IPS-15b (cell line): Measurements from ENCODE around the gene KRT79.

Experiments used
- H3K27me3 ChIP-seq: one replicate; pipeline ENCODE4 v1.6.1; 2013; ENCODE audit warnings: low read length; ENCODE audit not compliant: control insufficient read depth, insufficient read depth
- H3K36me3 ChIP-seq: one replicate; pipeline ENCODE4 v1.6.1; 2013; ENCODE audit warnings: low read length; ENCODE audit not compliant: control insufficient read depth, insufficient read depth
- H3K4me1 ChIP-seq: one replicate; pipeline ENCODE4 v1.6.1; 2013; ENCODE audit warnings: mild to moderate bottlenecking, low read length; ENCODE audit not compliant: control insufficient read depth, insufficient read depth
- H3K4me3 ChIP-seq: one replicate; pipeline ENCODE4 v1.5.1; 2013; ENCODE audit warnings: low read depth, low read length
- H3K9ac ChIP-seq: one replicate; pipeline ENCODE4 v1.6.1; 2013; ENCODE audit warnings: low read depth, mild to moderate bottlenecking, low read length
- H3K9me3 ChIP-seq: one replicate; pipeline ENCODE4 v1.6.1; 2013; ENCODE audit warnings: mild to moderate bottlenecking, low read length; ENCODE audit not compliant: control insufficient read depth, insufficient read depth

KRT79 gene

GRCh38 chr12:52806169-52806811, 27.8 kb downstream of the KRT79 start:
- H3K4me3 ChIP-seq: no peak overlapping the region
- peaks cover 2% of the 10 kb centered on the region for H3K4me1 ChIP-seq
- no peaks in the 10 kb centered on the region for H3K9me3 ChIP-seq
- no peaks in the 10 kb centered on the region for H3K27me3 ChIP-seq
- no peaks in the 10 kb centered on the region for H3K36me3 ChIP-seq
- H3K9ac ChIP-seq: no peak overlapping the region

DNA sequence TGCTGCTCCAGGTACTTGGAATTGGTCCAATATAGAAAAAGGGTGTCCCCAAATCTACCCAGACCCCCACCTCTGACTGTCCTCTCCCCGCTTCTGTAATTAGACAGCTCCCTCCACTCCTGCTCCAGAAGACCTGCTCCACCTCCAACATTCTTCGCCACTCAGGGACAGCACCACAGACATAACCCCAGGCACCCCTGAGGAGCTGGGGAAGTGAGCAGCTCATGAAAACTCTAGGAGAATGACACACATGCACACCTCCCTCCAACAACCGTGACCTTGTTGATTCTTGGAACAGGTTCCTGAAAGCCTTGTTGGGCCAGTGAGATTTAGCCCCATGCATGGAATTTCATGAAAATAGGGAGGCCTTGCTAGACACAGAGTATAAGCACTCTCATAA, 28.4 kb downstream of the KRT79 start:
- no peaks in the 10 kb centered on the region for H3K9me3 ChIP-seq
- H3K9ac ChIP-seq: no peak overlapping the region
- H3K4me1 ChIP-seq: peaks cover 4% of the 10 kb centered on the region
- H3K36me3 ChIP-seq: no peaks in the 10 kb centered on the region
- no peaks in the 10 kb centered on the region for H3K27me3 ChIP-seq
- H3K4me3 ChIP-seq: no peak overlapping the region

DNA sequence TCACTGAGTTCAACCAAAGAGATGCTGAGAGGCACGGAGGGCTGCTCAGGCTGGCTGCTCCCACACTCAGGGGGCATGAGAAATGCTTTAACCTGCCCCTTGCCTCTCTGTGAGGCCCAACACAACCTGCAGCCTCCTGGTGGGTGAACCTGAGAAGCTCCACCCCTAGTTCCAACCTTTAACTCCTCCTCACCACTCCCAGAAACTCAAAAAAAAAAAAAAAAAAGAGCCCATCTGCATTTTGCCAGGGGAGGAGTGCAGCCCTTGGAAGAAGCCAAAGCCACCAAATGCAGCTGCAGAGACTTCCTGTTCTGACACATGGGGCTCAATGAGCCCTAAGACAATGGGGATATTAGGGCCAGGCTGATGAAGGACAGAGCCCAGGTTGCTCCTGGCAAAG, 29.1 kb downstream of the KRT79 start:
- no peak overlapping the region for H3K4me3 ChIP-seq

GRCh38 chr12:52802442-52802841, 31.7 kb downstream of the KRT79 start:
- no peaks in the 10 kb centered on the region for H3K27me3 ChIP-seq
- peaks cover 8% of the 10 kb centered on the region for H3K4me1 ChIP-seq
- H3K36me3 ChIP-seq: no peaks in the 10 kb centered on the region
- H3K4me3 ChIP-seq: no peak overlapping the region
- no peaks in the 10 kb centered on the region for H3K9me3 ChIP-seq
- H3K9ac ChIP-seq: no peak overlapping the region

More for the DNA sequence above, 29.1 kb downstream of the KRT79 start:
- Histone ChIP-seq H3K36me3 (no peaks in the 10 kb centered on the region), H3K9me3 (no peaks in the 10 kb centered on the region), H3K27me3 (no peaks in the 10 kb centered on the region), H3K9ac (no peak overlapping the region), H3K4me1 (peaks cover 5% of the 10 kb centered on the region)

DNA sequence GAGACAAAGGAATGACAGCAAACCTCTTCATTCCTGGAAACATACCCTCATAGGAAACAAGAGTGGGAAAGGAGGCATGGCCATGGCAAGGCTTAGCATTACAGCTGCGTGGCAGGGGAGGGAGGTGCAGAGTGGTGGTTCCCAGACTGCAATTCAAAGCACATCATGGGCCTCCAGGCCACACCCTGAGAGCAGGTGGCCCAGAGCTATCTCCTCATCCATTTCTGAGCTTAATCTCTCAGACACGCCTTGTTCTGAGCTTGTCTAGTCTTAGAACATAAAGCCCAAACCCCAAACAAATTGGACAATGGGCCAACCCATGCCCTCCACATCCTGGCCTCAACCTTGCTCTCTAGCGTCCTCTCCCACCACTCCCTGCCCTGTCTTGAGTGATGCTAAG, 32.3 kb downstream of the KRT79 start:
- H3K9ac ChIP-seq: no peak overlapping the region
- no peaks in the 10 kb centered on the region for H3K9me3 ChIP-seq
- peaks cover 8% of the 10 kb centered on the region for H3K4me1 ChIP-seq
- H3K27me3 ChIP-seq: no peaks in the 10 kb centered on the region
- H3K36me3 ChIP-seq: no peaks in the 10 kb centered on the region
- H3K4me3 ChIP-seq: no peak overlapping the region

DNA sequence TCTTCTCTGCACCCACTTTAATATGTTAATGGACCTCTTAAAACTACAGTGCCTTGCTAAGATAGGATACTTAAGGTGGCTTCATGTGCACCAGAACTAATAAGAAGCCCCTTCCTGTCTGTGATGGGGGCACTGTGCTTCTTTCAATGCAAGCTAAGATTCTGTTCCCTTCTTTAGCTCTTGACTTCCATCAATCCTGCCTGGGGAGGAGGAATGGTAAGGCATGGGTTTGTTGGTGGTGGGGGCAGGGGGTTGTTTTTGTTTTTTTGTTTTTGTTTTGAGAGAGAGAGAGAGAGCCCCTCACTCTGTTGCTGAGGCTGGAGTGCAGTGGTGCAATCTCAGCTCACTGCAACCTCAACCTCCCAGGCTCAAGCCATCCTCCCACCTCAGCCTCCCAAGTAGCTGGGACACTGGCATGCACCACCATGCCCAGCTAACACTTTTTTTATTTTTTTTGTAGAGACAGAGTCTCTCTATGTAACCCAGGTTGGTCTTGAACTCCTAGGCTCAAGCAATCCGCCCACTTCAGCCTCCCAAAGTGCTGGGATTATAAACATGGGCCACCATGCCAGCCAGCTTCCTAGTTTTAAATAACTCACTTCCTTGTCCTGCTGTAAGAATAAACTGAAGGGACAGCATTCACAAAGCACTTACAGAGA, 33.7 kb downstream of the KRT79 start:
- no peaks in the 10 kb centered on the region for H3K27me3 ChIP-seq
- no peak overlapping the region for H3K4me3 ChIP-seq
- H3K36me3 ChIP-seq: no peaks in the 10 kb centered on the region
- peaks cover 8% of the 10 kb centered on the region for H3K4me1 ChIP-seq
- H3K9ac ChIP-seq: no peak overlapping the region
- H3K9me3 ChIP-seq: no peaks in the 10 kb centered on the region

DNA sequence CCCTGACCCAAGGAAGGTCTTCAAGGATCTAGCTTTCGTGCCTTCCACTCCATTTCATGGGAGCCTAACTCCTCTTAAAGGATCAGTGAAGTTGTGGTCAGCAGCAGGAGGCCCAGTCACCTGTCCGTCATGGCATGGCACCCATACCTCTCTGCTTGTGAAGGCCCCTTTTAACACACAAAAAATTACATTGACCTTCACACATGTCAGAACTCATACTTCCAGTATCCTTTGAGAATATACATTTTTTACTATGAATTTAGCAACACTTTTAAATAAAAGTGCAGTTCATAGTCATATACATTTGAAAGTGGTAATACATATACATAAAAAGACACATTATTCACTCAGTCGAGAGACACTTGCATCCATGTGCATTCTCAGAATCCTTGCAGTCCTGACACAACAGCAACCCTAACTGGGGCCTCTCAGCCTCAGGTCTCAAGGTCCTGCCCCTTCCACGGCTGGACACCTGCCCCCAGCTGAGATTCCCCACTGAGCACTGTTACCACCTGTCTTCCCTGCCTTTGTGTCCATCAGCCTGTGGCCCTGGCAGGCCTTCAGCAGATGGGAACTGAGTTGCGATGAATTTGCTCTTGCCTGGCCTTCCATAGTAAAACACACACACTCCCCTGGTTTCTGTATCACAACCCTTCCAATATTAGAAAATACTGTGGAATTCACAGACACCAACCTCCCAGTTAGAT, 34.5 kb downstream of the KRT79 start:
- Histone ChIP-seq H3K36me3 (no peaks in the 10 kb centered on the region), H3K27me3 (no peaks in the 10 kb centered on the region), H3K9me3 (no peaks in the 10 kb centered on the region), H3K4me3 (no peak overlapping the region), H3K4me1 (peaks cover 8% of the 10 kb centered on the region), H3K9ac (no peak overlapping the region)

DNA sequence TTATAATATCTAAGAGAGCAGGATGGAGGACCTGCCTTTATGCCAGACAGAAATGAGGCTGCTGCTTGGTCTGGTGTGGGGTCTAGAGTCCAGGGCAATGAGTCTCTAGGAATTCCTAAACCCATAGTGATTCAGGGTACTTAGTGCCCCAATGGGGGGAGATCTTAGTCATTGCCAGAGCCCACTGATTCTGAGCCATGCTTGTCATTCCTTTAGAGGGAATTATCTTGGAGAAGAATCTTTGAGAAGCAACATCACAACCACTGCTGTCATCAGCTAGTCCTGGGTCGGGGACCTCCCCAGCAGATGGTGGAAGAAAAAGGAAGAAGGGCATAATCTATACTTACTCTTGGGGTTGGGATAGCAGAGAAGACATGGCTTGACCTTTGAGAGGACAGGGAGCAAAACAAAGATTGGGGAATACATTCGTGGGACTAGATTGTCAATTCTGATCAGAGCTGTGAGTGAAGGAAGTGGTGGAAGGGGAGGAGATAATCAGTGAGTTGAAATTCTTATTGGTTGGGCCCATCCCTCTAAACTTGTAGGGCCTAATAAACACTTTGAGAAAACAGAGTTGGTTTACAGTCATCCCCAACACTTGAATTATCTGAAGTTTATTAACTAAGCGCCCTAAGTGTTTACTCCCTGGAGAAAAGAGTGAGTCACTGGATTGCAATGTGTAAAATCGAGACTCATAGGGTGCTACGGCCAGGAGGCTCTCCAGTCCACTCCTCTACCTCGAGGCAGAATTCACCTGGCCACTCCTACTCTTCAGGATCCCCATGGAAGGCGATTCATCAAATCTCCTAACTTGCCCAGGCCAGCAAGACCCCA, 35.2 kb downstream of the KRT79 start:
- no peaks in the 10 kb centered on the region for H3K36me3 ChIP-seq
- H3K27me3 ChIP-seq: no peaks in the 10 kb centered on the region
- H3K9me3 ChIP-seq: no peaks in the 10 kb centered on the region
- H3K4me1 ChIP-seq: peaks cover 8% of the 10 kb centered on the region
- H3K9ac ChIP-seq: no peak overlapping the region
- no peak overlapping the region for H3K4me3 ChIP-seq

DNA sequence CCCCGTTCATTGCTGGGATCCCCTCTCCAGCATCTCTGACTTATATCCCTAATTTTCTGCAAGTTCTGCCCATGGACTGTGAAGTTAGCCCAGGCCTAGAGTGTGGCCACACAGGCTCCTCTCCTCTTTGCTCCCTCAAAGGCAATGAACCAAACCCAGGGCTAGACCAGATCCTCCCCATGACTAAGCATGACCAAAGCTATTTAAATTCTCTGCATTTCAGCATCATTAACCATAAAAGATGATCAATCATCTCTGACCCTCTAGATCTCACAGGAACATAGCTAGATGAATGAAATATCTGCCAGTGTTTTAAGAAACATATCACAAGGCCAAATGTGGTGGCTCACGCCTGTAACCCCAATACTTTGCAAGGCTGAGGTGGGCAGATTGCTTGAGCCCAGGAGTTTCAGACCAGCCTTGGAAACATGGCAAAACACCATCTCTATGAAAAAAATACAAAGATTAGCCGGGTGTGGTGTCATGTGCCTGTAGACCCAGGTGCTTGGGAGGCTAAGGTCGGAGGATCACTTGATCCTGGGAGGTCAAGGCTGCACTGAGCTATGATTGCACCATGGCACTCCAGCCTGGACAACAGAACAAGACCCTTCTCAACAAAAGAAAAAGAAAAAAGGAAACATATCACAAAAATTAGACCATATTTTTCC, 36.0 kb downstream of the KRT79 start:
- no peak overlapping the region for H3K4me3 ChIP-seq
- H3K27me3 ChIP-seq: no peaks in the 10 kb centered on the region
- H3K4me1 ChIP-seq: peaks cover 8% of the 10 kb centered on the region
- H3K9ac ChIP-seq: no peak overlapping the region
- no peaks in the 10 kb centered on the region for H3K9me3 ChIP-seq
- H3K36me3 ChIP-seq: no peaks in the 10 kb centered on the region

DNA sequence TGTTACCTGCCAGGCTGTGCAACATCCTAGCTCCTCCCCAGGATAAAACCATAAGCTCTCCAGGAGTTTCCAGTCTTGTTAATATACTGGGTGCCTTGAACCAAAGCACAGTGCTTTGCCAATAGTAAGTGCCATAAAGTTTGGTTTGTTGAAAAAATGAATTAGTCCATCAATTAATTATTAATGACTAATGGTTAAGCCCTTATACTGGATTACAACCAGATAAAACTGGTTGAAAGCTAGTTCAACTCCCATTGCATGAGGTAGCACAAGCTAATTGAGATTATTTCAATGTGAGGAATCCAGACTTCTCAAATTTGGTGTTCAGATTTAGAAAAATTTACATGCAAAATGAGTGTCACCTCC, 36.6 kb downstream of the KRT79 start:
- Histone ChIP-seq H3K9me3 (no peaks in the 10 kb centered on the region), H3K36me3 (no peaks in the 10 kb centered on the region), H3K27me3 (no peaks in the 10 kb centered on the region), H3K4me3 (no peak overlapping the region), H3K9ac (no peak overlapping the region), H3K4me1 (peaks cover 8% of the 10 kb centered on the region)

DNA sequence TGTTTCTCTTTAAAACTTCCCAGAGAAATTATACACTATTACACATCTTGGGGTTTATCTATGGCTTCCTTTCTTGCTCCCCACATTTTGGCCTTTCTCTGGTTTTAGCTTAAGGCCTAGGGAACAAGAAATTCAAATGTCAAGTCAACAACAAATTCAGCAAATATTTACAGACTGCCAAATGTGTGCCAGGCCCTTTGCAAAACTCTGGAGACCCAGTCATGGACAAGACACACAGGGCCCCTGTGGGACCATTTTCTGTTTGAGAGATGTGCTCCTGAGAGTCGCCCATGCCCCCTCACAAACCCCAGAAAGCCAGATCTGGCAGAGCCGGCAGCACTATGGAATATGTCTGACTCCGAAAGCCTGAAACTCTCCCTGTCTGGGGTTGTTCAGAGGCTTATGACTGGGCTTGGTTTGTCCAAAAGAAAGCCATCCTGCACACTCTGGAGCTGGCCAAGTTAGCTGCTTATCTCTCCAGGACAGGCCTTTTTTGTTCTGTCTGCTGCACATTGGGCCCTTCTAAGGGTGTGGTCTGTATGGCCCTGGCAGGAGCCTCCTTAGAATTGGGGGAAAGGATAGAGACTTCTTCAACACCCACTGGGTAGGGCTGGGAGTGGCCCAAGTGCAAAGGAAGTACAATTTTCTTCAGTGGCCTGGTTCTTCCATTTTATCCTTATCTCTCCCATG, 37.1 kb downstream of the KRT79 start:
- Histone ChIP-seq H3K9me3 (no peaks in the 10 kb centered on the region), H3K36me3 (no peaks in the 10 kb centered on the region), H3K4me3 (no peak overlapping the region), H3K9ac (no peak overlapping the region), H3K27me3 (no peaks in the 10 kb centered on the region), H3K4me1 (peaks cover 8% of the 10 kb centered on the region)
